ENCODE results near the gene KIF13A. TPM values are rescaled to one million over a fixed set of nuclear protein-coding genes. Genes with fewer than 3 reads are reported as not detected.
A peak's percentile ranks its signal among the peaks of the same experiment; 100 is the strongest.

The KIF13A gene
- total RNA-seq, 4 donors from 2014 or later, result 14.9 to 66.9 (median 37.3) TPM

DNA sequence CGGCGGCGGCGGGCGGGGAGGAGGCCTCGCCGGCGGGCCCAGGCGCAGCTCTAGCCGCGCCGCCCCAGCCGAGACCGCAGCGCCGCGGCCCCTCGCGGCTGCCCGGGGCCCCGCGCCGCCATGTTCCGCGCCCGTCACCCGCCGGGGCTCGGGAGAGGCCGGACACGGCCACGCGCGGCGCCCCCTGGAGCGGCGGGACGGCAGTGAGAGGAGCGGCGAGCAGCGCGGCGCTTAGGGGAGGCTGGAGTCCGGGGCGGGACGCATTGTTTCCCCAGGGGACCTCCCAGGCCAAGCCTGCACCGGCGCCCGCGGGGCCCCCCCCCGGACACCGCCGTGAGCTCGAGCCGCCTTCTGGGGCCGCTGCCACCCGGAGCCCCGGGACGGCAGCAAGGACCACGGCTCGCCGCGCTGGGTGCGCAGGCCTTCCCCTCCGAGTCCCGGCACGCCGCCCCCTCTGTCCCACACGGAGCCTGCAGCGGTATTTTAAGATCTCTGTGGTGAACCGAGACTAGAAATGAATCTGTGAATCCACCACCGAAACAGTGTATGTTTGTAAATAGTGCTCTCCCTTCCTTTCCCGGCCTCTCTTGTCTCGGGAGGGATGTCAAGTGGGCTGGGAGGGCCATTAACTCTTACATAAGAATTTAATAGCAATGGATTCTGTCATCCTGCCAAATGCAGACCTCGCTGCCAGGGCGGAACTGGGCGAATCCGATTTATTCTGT is 424 bp upstream of the KIF13A start:
- peak overlapping the region; percentile 55 to 88 for H3K4me3 ChIP-seq
- peaks cover 0 to 5% of the 10 kb centered on the region in 2 donors for H3K4me1 ChIP-seq
- peak; percentile 63 to 71 for DNase-seq
- intact Hi-C loops (cut with DNase I; ENCODE audit: low total_unique reads), result no loop called here
- H3K36me3 ChIP-seq, result no peaks in the 10 kb centered on the region
- no peaks in the 10 kb centered on the region for H3K9me3 ChIP-seq
- peak overlapping the region; percentile 98 for H3K27ac ChIP-seq
- TF ChIP-seq POLR2A (IDR thresholded peaks at IDR 0.05), result peak; percentile 33 to 55
- TF ChIP-seq, protein P1, sequence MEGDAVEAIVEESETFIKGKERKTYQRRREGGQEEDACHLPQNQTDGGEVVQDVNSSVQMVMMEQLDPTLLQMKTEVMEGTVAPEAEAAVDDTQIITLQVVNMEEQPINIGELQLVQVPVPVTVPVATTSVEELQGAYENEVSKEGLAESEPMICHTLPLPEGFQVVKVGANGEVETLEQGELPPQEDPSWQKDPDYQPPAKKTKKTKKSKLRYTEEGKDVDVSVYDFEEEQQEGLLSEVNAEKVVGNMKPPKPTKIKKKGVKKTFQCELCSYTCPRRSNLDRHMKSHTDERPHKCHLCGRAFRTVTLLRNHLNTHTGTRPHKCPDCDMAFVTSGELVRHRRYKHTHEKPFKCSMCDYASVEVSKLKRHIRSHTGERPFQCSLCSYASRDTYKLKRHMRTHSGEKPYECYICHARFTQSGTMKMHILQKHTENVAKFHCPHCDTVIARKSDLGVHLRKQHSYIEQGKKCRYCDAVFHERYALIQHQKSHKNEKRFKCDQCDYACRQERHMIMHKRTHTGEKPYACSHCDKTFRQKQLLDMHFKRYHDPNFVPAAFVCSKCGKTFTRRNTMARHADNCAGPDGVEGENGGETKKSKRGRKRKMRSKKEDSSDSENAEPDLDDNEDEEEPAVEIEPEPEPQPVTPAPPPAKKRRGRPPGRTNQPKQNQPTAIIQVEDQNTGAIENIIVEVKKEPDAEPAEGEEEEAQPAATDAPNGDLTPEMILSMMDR (IDR thresholded peaks at IDR 0.05), result peak; percentile 8 to 59 (median 46)
- no peaks in the 10 kb centered on the region for H3K27me3 ChIP-seq

DNA sequence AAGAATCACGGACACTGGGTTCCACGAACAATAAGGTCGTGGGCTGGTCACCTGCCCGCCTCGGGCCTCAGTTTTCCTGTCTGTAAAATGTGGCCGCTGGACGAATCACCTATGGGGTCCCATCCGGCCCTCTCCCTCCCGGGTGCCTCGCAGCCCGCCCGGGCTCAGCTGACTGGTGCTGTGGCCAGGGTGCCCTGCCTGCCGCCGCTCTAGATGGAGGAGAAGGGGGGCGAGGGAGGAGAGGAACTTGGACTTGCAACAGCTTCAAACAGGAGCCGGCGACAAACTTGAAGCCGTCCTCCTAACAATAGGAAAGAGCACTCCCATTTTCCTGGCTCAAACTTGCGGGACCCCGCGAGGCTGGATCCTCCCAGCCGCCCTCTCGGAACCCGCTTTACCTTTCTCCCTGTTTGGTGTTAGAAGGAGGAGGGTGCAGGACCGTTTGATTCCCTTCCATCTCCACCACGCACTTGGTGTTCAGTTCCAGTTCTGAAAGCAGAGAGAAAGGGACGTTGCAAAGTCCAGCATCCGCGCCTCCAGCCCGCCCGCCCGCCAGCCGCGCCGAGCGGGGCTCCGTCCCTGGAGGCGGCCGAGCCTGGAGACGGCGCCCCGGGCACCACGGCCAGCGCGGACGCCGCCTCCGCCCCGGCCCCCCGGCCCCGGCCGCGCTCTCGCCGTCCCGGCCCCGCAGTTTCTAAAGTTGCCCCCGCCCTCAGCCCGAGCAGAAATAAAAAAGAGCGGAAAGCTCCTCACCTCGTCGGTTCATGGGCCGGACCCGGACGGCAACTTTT is 584 bp downstream of the KIF13A start:
- peak in 1 of 2 donors; percentile 23 for TF ChIP-seq POLR2A (IDR thresholded peaks at IDR 0.05)
- TF ChIP-seq, protein P1 (IDR thresholded peaks at IDR 0.05), result no peak
- peak; percentile 53 to 63 for DNase-seq
- no peaks in the 10 kb centered on the region for H3K9me3 ChIP-seq
- H3K27me3 ChIP-seq, result no peaks in the 10 kb centered on the region
- H3K36me3 ChIP-seq, result no peaks in the 10 kb centered on the region
- H3K4me3 ChIP-seq, result peak overlapping the region; percentile 59 to 64
- intact Hi-C loops (cut with DNase I; ENCODE audit: low total_unique reads), result no loop called here
- H3K27ac ChIP-seq, result peak overlapping the region; percentile 89 to 98
- peaks cover 0 to 5% of the 10 kb centered on the region in 2 donors for H3K4me1 ChIP-seq

DNA sequence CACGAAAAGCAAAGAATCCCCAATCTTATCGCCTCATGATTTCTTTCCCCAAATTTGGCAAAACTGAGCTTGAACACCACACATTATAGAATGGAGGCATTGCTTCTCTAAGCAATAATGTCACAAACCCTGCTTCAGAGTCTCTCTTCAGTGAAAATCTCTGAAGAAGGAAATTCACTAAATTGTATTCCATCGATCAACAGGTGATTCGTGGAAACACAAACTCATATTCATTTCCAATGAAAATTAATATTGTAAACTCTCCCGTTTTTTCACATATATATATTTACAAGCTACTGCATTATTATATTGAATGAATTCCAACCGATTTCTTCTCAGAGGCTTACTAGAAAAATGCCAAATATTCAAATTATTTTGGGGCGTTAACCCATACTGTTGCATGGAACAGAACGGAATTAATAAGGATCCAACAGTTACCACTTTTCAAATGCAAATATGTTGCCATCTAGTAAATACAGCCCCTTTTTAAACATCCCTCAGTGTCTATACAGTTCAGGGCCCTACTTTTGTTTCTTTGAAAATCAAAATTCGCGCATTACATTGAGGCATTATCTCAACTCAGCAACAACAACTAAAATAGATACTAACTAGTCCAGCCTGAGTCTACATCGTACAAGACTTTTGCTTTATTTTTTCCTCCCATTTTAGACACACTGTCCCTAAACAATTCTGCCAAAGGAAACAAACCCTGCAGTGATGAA is 1.3 kb downstream of the KIF13A start:
- peak overlapping the region; percentile 59 to 64 for H3K4me3 ChIP-seq
- TF ChIP-seq, protein P1 (IDR thresholded peaks at IDR 0.05), result no peak
- no peak for TF ChIP-seq POLR2A (IDR thresholded peaks at IDR 0.05)
- no peak for DNase-seq
- H3K4me1 ChIP-seq, result peaks cover 0 to 5% of the 10 kb centered on the region in 2 donors
- H3K9me3 ChIP-seq, result no peaks in the 10 kb centered on the region
- H3K36me3 ChIP-seq, result no peaks in the 10 kb centered on the region
- peak overlapping the region; percentile 89 to 98 for H3K27ac ChIP-seq
- intact Hi-C loops (cut with DNase I; ENCODE audit: low total_unique reads), result no loop called here
- no peaks in the 10 kb centered on the region for H3K27me3 ChIP-seq

DNA sequence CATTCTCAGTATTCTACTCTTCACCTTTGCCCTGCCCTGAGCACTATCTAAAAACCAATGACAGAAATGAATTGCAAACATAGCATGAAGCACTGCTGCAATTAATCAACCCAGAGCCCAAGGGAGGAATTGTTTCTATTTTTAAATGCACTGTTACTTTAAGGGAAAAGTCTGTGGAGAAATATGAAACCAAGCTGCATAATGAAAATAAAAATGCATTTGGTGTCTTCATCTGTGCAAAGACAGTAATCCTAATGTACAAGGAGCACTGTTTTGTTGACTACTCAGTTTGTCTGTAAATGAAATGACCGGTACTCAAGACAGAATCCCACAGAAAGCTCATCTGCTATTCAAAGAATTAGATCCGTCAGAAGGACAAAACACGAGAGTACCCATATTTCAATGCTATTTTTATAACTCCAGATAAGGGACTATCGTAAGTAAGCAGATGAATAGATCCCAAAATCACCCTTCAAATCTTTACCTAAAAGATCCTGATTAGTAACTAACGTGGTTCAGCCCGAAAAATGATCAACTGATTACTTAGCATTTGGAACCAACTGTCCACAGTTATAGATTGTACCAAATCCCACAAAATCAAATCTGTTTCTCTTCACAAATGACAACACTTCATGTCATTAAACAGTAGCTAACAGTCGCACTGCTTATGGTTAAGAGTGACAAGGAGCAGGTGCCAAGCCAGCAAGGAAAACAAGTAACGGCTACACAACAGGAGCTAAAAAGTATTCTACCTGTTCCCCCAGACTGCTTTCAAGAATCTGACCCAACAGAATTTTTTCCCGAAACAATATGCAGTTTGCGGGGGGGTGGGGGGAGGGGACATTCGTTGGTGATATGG is 2.4 kb downstream of the KIF13A start:
- TF ChIP-seq, protein P1 (IDR thresholded peaks at IDR 0.05), result no peak
- no peak for TF ChIP-seq POLR2A (IDR thresholded peaks at IDR 0.05)
- Histone ChIP-seq H3K36me3 (no peaks in the 10 kb centered on the region), H3K27ac (peak overlapping the region; percentile 6 to 98), H3K4me3 (peak overlapping the region; percentile 59 to 64), H3K4me1 (peaks cover 0 to 5% of the 10 kb centered on the region in 2 donors), H3K27me3 (no peaks in the 10 kb centered on the region), H3K9me3 (no peaks in the 10 kb centered on the region)
- intact Hi-C loops (cut with DNase I; ENCODE audit: low total_unique reads), result no loop called here
- DNase-seq, result no peak
